ENCODE data around the gene CKAP4. TPM values are rescaled to one million over a fixed set of nuclear protein-coding genes. Genes with fewer than 3 reads are reported as not detected.
"Not testable (repeated sequence)": the region's sequence is repeated elsewhere in the genome, so short reads cannot be mapped to it uniquely, and the experiment has no call there.

CKAP4 gene, protein sequence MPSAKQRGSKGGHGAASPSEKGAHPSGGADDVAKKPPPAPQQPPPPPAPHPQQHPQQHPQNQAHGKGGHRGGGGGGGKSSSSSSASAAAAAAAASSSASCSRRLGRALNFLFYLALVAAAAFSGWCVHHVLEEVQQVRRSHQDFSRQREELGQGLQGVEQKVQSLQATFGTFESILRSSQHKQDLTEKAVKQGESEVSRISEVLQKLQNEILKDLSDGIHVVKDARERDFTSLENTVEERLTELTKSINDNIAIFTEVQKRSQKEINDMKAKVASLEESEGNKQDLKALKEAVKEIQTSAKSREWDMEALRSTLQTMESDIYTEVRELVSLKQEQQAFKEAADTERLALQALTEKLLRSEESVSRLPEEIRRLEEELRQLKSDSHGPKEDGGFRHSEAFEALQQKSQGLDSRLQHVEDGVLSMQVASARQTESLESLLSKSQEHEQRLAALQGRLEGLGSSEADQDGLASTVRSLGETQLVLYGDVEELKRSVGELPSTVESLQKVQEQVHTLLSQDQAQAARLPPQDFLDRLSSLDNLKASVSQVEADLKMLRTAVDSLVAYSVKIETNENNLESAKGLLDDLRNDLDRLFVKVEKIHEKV
- 4.9 TPM in 2 replicates for total RNA-seq

DNA sequence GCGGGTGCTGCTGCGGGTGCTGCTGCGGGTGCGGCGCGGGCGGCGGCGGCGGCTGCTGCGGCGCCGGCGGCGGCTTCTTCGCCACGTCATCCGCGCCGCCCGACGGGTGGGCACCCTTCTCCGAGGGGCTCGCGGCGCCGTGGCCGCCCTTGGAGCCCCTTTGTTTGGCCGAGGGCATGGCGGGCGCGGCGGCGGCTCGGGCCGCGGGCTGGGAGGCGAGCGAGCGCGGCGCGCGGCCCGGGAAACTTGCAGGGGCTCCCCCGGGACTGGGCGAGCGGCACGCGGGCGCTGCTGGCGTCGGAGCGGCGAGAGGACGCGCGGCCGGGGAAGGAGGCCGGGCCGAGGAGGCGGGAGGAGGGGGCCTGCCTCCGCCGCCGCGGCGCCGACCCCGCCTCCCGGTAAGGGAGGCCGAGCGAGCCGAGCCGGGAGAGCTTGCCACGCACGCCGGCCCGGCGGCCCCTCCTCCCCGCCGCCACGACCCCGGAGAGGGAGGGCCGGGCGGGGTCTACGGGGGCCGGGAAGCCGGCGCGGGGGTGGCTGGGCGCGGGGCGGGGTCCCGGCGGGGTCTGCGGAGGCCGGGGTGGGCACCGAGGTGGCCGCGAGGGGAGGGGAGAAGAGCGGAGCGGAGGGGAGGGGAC, at the start of gene CKAP4:
TSS of gene CKAP4 (minus strand) at position 347 of the 638 bp plus-strand sequence. CDS start at position 178, 169 bp downstream.
- intact Hi-C loops (cut with micrococcal nuclease), result loop anchor here (1.0 to 5.0 kb wide), 4 partner anchors 20 to 110 kb away; partner anchors contain the start of genes POLR3B and TCP11L2

DNA sequence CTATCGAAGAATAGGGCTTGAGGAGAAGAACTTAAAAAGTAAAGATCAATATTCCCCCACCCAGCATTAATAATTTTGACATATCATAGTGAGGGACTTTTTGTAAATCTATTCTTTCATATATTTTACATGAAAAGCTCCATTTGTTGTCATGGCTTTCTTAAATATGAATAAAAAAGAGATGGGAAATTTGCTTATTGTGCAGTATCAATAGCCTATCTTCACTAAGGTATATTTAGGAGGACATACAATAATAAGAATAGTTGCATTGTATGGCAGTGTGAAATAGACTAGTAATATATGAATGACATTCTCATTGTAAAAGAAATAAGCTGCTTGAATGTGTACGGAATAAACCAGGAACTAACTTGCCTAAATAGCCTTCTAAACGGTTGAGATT, 49.3 kb upstream of the CKAP4 start:
- intact Hi-C loops (cut with micrococcal nuclease), result no loop called here

GRCh38 chr12:106296179-106296877, 48.5 kb upstream of the CKAP4 start:
- intact Hi-C loops (cut with micrococcal nuclease), result no loop called here

DNA sequence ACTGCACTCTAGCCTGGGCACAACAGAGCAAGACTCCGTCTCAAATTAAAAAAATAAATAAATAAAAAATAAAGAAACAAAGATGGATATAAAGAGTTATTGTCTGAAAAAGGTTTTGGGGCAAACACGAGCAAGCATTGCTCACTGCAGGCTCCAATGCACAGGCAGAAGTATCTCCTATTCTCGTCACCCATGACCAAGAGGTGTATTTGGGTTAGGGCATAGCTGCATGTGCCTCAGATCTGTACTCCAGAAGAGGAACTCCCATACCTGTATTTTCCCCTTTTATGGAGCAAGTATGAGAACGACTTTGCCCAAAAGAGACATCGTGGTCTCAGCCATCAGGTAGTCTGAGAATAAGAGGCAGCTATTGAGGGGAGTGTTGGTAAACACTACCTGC, 44.5 kb upstream of the CKAP4 start:
- intact Hi-C loops (cut with micrococcal nuclease), result no loop called here

DNA sequence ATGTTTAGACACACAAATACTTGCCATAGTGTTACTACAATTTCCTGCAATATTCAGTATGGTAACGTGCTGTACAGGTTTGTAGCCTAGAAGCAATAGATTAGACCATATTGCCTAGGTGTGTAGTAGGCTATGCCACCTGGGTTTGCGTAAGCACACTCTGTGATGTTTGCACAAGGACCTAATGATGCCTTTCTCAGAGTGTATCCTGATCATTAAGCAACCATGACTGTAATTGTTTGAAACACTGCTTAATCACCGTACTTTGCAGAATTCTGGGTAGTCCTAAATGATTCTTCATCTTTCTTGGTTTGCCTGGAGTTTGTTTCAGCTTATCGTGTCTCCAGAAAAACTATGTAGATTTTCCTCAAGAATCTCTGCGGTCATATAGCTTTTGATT, 43.5 kb upstream of the CKAP4 start:
- intact Hi-C loops (cut with micrococcal nuclease), result no loop called here

DNA sequence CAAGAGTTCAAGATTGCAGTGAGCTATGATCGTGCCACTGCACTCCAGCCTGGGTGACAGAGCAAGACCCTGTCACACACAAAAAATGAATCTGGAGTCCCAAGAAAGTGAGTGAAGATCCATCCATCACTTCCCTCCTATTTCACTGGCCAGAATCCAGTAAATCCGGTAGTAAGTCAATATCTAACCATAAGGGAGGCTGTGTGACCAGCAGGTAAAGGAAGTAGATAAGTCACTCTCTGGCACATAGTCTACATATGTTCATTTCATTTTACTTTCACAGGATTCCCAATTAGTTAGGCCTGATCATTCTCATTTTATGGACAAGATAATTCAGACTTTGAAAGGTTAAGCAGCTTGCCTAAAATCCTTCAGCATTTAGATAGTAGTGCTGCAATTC, 42.8 kb upstream of the CKAP4 start:
- intact Hi-C loops (cut with micrococcal nuclease), result no loop called here

DNA sequence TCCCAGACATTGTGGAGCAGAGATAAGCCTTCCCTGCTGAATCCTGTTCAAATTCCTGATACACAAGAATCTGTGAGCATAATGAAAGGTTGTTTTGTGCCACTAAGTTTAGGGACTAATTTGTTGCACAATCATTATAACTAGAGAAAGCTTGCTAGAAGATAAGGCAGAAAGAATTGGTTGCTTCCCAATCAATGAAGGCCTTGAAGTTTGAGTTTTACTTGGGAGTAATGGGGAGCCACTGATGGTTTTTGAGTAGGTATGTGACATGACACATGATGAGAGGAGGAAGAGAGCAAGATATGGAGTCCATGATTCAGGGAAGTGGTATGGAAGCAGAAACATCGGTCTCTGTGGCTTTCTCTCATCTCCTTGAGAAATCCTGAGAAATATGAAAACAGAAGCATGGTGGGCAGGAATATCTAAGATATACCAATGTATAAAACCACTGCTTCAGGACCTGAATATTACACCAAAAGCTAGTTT, 41.4 kb upstream of the CKAP4 start:
- intact Hi-C loops (cut with micrococcal nuclease), result no loop called here

DNA sequence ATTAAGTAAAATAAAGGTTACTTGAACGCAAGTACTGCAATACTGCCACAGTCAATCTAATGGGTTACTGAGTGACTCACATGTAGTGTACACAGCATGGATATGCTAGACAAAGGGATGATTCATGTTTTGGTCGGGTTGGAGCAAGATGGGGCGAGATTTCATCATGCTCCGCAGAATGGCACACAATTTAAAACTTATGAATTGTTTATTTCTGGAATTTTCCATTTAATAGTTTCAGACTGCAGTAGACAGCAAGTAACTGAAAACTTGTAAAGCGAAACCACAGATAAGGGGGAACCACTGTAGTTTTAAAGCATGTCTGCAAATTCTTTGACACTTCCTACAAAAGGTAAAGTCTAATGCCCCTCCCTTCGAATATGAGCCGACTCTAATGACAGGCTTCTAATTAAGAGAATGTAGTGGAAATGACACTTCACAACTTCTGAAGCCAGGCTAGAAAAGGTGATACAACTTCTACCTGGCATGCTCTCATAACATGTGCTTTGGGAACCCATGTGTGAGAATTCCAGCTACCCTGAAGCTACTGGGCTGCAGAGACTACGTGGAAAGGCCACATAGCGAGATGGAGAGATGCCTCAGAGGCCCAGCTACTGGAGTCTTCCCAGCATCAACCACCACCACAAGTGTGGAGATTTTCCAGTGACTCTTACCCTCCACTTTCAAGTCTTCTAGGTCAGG, 40.8 kb upstream of the CKAP4 start:
- intact Hi-C loops (cut with micrococcal nuclease), result no loop called here

GRCh38 chr12:106288101-106288493, 40.3 kb upstream of the CKAP4 start:
- intact Hi-C loops (cut with micrococcal nuclease), result no loop called here

DNA sequence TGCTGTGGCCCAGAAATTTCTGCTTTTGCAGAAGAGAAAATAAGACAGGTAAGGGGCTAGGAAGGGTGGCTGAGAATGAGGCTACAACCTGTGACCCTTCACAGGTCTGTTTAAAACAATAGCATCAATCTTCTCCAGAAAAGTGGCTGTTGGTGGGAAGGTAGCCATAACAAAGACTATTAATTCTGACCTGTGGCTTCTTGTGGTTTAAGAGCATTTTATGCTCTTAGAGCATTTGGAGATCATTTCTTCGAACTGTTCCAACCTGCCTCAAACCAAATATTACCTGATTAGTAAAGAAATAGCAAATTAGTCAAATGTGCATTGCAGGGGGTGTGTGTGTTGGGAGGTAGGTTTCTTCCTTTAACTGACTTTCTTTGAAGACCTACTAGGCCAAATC, 39.5 kb upstream of the CKAP4 start:
- intact Hi-C loops (cut with micrococcal nuclease), result no loop called here

DNA sequence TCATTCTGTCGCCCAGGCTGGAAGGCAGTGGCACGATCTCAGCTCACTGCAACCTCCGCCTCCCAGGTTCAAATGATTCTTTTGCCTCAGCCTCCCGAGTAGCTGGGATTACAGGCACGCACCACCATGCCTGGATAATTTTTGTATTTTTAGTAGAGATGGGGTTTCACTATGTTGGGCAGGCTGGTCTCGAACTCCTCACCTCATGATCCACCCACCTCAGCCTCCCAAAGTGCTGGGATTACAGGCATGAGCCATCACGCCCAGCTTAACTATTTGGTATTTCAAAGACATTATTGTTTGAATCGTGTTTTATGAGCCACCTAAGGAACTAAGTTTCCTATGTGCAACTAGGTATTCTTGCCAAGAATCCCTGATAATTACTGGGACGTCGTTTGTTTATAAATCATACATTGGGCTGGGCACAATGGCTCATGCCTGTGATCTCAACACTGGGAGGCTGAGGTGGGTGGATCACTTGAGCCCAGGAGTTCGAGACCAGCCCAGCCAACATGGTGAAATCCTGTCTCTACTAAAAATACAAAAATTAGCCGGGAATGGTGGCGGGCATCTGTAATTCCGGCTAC, 38.8 kb upstream of the CKAP4 start:
- intact Hi-C loops (cut with micrococcal nuclease), result not testable (repeated sequence)

DNA sequence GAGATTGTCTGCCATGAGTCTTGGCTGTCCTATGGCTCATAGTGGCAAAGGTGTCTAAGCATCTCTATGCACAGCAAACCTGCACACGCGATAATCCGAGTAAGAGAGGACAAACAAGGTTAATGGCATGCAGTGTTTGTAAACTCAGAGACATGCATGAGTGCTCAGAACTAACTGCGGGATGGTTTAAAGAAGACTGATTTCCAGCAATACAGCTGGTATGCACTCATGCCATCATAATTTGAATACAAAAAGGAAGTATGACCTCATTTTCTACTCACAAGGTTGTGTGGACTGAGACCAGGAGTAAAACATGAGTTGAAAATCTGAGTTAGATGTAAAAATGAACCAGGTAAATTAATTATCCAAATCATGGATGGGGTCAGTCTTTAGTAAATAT, 38.2 kb upstream of the CKAP4 start:
- intact Hi-C loops (cut with micrococcal nuclease), result no loop called here

- intact Hi-C loops (cut with micrococcal nuclease), result no loop called here
Observed at GRCh38 chr12:106284358-106285105, 36.7 kb upstream of the CKAP4 start.

GRCh38 chr12:106282457-106283097, 34.8 kb upstream of the CKAP4 start:
- intact Hi-C loops (cut with micrococcal nuclease), result loop anchor here (1.0 kb wide), 1 partner anchor 55 kb away; no protein-coding TSS in a partner anchor

GRCh38 chr12:106281804-106282203, 34.0 kb upstream of the CKAP4 start:
- intact Hi-C loops (cut with micrococcal nuclease), result loop anchor here (1.0 kb wide), 1 partner anchor 55 kb away; no protein-coding TSS in a partner anchor

GRCh38 chr12:106281056-106281782, 33.4 kb upstream of the CKAP4 start:
- intact Hi-C loops (cut with micrococcal nuclease), result no loop called here

DNA sequence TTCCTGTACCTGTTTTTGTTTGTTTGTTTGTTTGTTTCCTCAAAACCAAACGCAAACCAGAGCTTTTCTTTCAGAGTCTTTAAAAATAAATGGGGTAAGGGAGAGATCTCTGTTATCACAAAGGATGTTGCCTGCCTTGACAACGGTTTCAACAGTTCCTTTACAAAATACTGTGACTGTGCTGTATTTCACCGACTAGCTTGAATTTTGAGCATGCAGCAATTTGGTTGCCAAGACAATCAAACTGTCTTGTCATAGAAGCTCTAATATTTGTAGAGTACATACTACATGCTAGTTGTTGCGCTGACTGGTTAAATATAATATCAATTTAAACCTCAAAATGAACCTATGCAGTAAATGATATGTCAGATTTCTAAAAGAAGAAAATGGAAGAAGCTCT, 32.3 kb upstream of the CKAP4 start:
- intact Hi-C loops (cut with micrococcal nuclease), result no loop called here

- intact Hi-C loops (cut with micrococcal nuclease), result no loop called here
Observed at GRCh38 chr12:106276032-106276740, 28.4 kb upstream of the CKAP4 start.

All from T-helper 2 cell treated with Interferon-gamma antibody and Interleukin-4, amounts not matched to agents 100 ng/mL and 5 ng/mL, for 36 hours (primary cell).